Dendritic cell treated with granulocyte-macrophage colony-stimulating factor and Interleukin-4, amounts not matched to agents 40 ng/mL and 50 ng/mL, for 4 days (primary cell): ENCODE results near the gene C12orf60.

Experiments used
- H3K27ac Mint-ChIP-seq: one replicate; pipeline ENCODE4 v1.8.0; 2022; ENCODE audit warnings: mild to moderate bottlenecking, mixed read lengths
- H3K27me3 Mint-ChIP-seq: one replicate; pipeline ENCODE4 v1.8.0; 2022; ENCODE audit warnings: mild to moderate bottlenecking, mixed read lengths
- H3K36me3 Mint-ChIP-seq: one replicate; pipeline ENCODE4 v1.8.0; 2022; ENCODE audit warnings: low read depth, mixed read lengths
- H3K4me1 Mint-ChIP-seq: one replicate; pipeline ENCODE4 v1.8.0; 2022; ENCODE audit warnings: low read depth, mixed read lengths
- H3K4me3 Mint-ChIP-seq: one replicate; pipeline ENCODE4 v1.8.0; 2022; ENCODE audit warnings: mild to moderate bottlenecking, moderate library complexity, mixed read lengths
- H3K9me3 Mint-ChIP-seq: one replicate; pipeline ENCODE4 v1.8.0; 2022; ENCODE audit warnings: mixed read lengths
- intact Hi-C: fragments of 100-400 bp; cut with micrococcal nuclease; formaldehyde crosslinking; loops from one replicate; pipeline ENCODE4 v1.15.0; 2022

Gene C12orf60

GRCh38 chr12:14833952-14834351 is 30.5 kb downstream of the C12orf60 start:
- H3K27ac Mint-ChIP-seq: no peak overlapping the region
- H3K4me3 Mint-ChIP-seq: no peak overlapping the region
- intact Hi-C loops: no loop called here
- no peaks in the 10 kb centered on the region for H3K9me3 Mint-ChIP-seq
- peaks cover 7% of the 10 kb centered on the region for H3K4me1 Mint-ChIP-seq
- H3K27me3 Mint-ChIP-seq: peaks cover 2% of the 10 kb centered on the region
- no peaks in the 10 kb centered on the region for H3K36me3 Mint-ChIP-seq

DNA sequence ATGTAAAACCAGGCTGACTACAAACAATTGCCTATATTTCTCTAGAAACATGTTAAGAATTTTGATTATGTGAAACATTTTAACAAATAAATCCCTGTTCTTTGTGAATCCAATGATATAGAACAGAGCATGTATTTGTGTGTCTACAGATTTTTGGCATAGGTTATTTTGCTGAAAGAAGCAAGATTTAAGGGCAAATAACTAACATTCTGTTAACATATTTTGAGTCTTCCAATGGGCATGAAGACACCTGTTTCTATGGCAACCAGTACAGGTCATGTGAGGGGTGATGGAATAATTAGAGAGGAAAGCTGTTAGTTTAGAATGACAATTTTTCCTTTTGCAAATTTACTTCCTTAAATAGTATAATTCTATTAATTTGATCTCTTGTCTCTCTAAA is 31.0 kb downstream of the C12orf60 start:
- no peaks in the 10 kb centered on the region for H3K9me3 Mint-ChIP-seq
- H3K36me3 Mint-ChIP-seq: no peaks in the 10 kb centered on the region
- intact Hi-C loops: no loop called here
- peaks cover 7% of the 10 kb centered on the region for H3K4me1 Mint-ChIP-seq
- H3K27me3 Mint-ChIP-seq: peaks cover 2% of the 10 kb centered on the region
- H3K27ac Mint-ChIP-seq: no peak overlapping the region
- no peak overlapping the region for H3K4me3 Mint-ChIP-seq

DNA sequence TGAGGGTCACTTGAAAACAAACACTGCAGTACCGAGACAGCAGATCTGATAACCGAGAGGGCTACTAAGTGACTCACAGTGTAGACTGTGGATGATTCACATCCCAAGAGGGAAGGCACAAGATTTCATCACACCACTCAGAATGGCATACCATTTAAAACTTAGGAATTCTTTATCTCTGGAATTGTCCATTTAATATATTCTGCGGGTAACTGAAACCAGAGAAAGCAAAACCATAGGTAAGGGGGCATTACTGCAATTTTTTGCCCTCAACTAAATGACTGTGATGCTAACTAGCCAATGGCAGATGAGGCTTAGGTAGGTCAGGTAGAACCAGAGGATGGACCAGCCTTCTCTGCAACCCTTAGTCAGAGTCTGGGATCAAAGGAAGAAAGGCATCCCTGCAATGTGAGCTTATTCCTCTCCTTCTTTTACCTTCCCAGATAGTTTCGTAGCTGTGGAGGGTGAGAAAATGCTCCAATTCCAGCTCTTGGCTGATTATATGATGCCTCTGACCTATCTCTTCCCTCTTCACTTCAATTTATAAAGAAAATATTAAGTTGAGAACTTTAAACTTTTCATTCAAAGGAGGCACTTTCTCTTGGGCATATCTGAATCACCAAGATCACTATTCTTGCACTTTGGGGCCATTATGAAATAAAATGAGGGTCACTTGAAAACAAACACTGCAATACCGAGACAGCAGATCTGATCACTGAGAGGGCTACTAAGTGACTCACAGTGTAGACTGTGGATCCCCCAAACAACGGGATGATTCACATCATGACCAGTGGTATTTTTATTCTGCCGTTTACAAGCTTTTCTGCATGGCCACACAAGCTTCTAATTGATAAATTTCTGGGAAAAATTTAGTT is 33.1 kb downstream of the C12orf60 start:
- no peak overlapping the region for H3K4me3 Mint-ChIP-seq
- intact Hi-C loops: no loop called here
- H3K27me3 Mint-ChIP-seq: peaks cover 2% of the 10 kb centered on the region
- H3K9me3 Mint-ChIP-seq: no peaks in the 10 kb centered on the region
- H3K27ac Mint-ChIP-seq: no peak overlapping the region
- H3K36me3 Mint-ChIP-seq: no peaks in the 10 kb centered on the region
- H3K4me1 Mint-ChIP-seq: peaks cover 7% of the 10 kb centered on the region

- intact Hi-C loops: no loop called here
- H3K36me3 Mint-ChIP-seq: no peaks in the 10 kb centered on the region
- H3K4me1 Mint-ChIP-seq: peaks cover 7% of the 10 kb centered on the region
- H3K4me3 Mint-ChIP-seq: no peak overlapping the region
- no peaks in the 10 kb centered on the region for H3K27me3 Mint-ChIP-seq
- H3K27ac Mint-ChIP-seq: no peak overlapping the region
- H3K9me3 Mint-ChIP-seq: no peaks in the 10 kb centered on the region
Observed at GRCh38 chr12:14839262-14839661, 35.8 kb downstream of the C12orf60 start.

- Mint-ChIP-seq H3K4me3 (no peak overlapping the region), H3K27ac (no peak overlapping the region), H3K36me3 (no peaks in the 10 kb centered on the region), H3K9me3 (no peaks in the 10 kb centered on the region), H3K27me3 (no peaks in the 10 kb centered on the region), H3K4me1 (peaks cover 6% of the 10 kb centered on the region)
- intact Hi-C loops: loop anchor here (10.0 kb wide), 1 partner anchor 384 kb away; the partner anchor contains the start of gene RERG
Observed at GRCh38 chr12:14840616-14841015, 37.1 kb downstream of the C12orf60 start.

GRCh38 chr12:14841761-14842160 is 38.3 kb downstream of the C12orf60 start:
- H3K4me3 Mint-ChIP-seq: no peak overlapping the region
- no peaks in the 10 kb centered on the region for H3K27me3 Mint-ChIP-seq
- H3K27ac Mint-ChIP-seq: no peak overlapping the region
- no peaks in the 10 kb centered on the region for H3K36me3 Mint-ChIP-seq
- H3K4me1 Mint-ChIP-seq: peaks cover 6% of the 10 kb centered on the region
- intact Hi-C loops: loop anchor here (10.0 kb wide), 1 partner anchor 383 kb away; the partner anchor contains the start of gene RERG
- no peaks in the 10 kb centered on the region for H3K9me3 Mint-ChIP-seq

DNA sequence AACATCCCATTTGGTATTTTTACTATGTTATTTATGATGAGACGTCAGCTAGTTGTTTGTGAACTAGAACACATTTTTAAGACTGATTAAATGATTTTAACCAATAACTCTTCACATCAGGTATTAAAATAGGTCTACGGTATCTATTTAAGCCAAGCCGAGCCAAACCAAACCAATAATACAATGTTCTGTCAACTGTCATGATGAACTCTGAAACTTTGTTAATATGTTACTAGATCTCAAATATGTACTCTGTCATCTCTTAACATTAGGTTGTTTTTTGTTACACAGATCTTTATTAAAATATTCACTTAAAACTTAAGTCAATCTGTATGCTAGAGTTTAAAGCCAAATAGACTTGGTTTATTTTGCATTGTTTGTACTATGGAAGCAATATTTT is 38.8 kb downstream of the C12orf60 start:
- Mint-ChIP-seq H3K27me3 (no peaks in the 10 kb centered on the region), H3K27ac (no peak overlapping the region), H3K9me3 (no peaks in the 10 kb centered on the region), H3K4me3 (no peak overlapping the region), H3K36me3 (no peaks in the 10 kb centered on the region), H3K4me1 (peaks cover 6% of the 10 kb centered on the region)
- intact Hi-C loops: loop anchor here (10.0 kb wide), 1 partner anchor 382 kb away; the partner anchor contains the start of gene RERG

DNA sequence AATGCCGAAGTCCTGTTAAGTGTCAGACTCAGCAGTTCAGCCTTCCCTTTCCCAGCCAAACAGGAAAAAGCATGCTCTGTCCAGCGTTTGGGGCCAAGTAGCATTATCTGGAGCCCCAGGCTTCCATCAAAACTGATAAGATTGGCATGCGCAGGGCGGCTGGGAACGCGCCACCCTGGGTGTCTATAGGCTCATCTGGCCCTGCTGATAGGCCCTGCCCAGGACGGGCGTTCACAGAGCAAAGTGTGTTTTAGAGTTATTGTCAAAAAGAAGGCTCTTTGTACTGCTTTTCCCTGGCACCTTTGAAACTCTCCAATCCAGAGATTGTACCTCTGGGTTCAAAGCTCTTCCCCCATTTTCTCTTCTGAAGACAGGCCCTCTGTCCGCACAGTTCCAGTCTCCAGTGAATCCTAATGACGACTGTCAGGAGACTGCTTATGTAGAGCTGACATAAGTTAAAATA is 40.0 kb downstream of the C12orf60 start, which contains the start of gene ART4:
Gene ART4, minus strand, starts transcription at position 102 of the 463 bp plus-strand sequence. CDS start 413 bp downstream, outside the sequence.
- Mint-ChIP-seq H3K27ac (no peak within 1 kb of the TSS), H3K4me1 (peaks cover 6% of the 10 kb centered on the region), H3K4me3 (no peak within 1 kb of the TSS), H3K9me3 (no peaks in the 10 kb centered on the region), H3K27me3 (no peaks in the 10 kb centered on the region), H3K36me3 (no peaks in the 10 kb centered on the region)
- intact Hi-C loops: loop anchor here (10.0 kb wide), 1 partner anchor 381 kb away; the partner anchor contains the start of gene RERG

DNA sequence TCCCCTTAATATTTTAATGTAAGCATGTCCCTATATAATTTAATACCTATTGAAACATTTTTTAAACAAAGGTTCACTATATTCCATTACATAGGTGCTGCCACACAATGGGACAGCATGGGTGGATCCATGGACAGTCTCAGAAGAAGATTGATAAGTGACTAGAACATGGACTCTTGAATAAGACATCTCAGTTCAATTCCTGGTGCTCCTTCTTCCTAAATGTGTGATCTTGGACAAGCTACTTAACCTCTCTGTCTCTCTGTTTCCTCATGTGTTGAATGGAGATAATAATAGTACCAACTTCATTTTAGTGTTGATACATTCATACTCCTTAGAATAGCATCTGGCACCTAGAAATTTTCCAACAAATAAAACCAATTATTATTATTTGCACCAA is 40.9 kb downstream of the C12orf60 start:
- H3K4me1 Mint-ChIP-seq: peaks cover 6% of the 10 kb centered on the region
- H3K36me3 Mint-ChIP-seq: no peaks in the 10 kb centered on the region
- no peak overlapping the region for H3K4me3 Mint-ChIP-seq
- intact Hi-C loops: loop anchor here (10.0 kb wide), 1 partner anchor 380 kb away; the partner anchor contains the start of gene RERG
- no peaks in the 10 kb centered on the region for H3K9me3 Mint-ChIP-seq
- no peak overlapping the region for H3K27ac Mint-ChIP-seq
- H3K27me3 Mint-ChIP-seq: no peaks in the 10 kb centered on the region

- Mint-ChIP-seq H3K4me3 (no peak overlapping the region), H3K36me3 (no peaks in the 10 kb centered on the region), H3K27ac (peak overlapping the region; percentile 57), H3K4me1 (peaks cover 6% of the 10 kb centered on the region), H3K27me3 (no peaks in the 10 kb centered on the region), H3K9me3 (no peaks in the 10 kb centered on the region)
- intact Hi-C loops: loop anchor here (1.0 to 10.0 kb wide), 5 partner anchors 97 to 422 kb away; partner anchors contain the start of gene RERG
Observed at GRCh38 chr12:14845350-14845750, 41.9 kb downstream of the C12orf60 start.

GRCh38 chr12:14846042-14846587 is 42.6 kb downstream of the C12orf60 start:
- H3K27me3 Mint-ChIP-seq: no peaks in the 10 kb centered on the region
- no peak overlapping the region for H3K27ac Mint-ChIP-seq
- H3K4me1 Mint-ChIP-seq: peaks cover 6% of the 10 kb centered on the region
- no peak overlapping the region for H3K4me3 Mint-ChIP-seq
- intact Hi-C loops: loop anchor here (5.0 to 10.0 kb wide), 4 partner anchors 96 to 421 kb away; partner anchors contain the start of gene RERG
- H3K9me3 Mint-ChIP-seq: no peaks in the 10 kb centered on the region
- no peaks in the 10 kb centered on the region for H3K36me3 Mint-ChIP-seq

- Mint-ChIP-seq H3K9me3 (no peaks in the 10 kb centered on the region), H3K4me1 (peaks cover 6% of the 10 kb centered on the region), H3K27me3 (no peaks in the 10 kb centered on the region), H3K27ac (no peak overlapping the region), H3K4me3 (no peak overlapping the region), H3K36me3 (no peaks in the 10 kb centered on the region)
- intact Hi-C loops: loop anchor here (5.0 to 10.0 kb wide), 4 partner anchors 95 to 420 kb away; partner anchors contain the start of gene RERG
Observed at GRCh38 chr12:14846876-14847580, 43.6 kb downstream of the C12orf60 start.

DNA sequence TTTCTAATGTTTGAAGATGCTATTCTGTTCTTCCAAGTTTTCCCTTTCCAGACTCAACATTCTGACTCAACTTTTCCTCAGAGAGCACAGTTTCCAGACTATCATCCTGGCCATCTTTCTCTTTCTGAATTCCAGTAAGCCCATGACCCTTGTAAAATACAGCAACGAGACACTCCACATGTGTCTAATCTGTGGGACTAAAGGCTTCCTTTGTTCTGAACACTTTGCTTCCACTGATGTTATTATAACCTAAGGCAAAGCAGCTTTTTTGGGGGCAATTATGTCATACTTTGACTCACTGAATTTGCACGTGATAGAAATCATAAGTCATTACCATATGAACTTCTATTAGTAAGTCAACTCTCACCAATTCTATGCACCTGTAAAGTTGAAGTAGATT is 46.2 kb downstream of the C12orf60 start:
- intact Hi-C loops: loop anchor here (5.0 to 10.0 kb wide), 4 partner anchors 93 to 418 kb away; partner anchors contain the start of gene RERG
- no peak overlapping the region for H3K4me3 Mint-ChIP-seq
- H3K4me1 Mint-ChIP-seq: peaks cover 6% of the 10 kb centered on the region
- no peaks in the 10 kb centered on the region for H3K27me3 Mint-ChIP-seq
- no peaks in the 10 kb centered on the region for H3K9me3 Mint-ChIP-seq
- H3K27ac Mint-ChIP-seq: no peak overlapping the region
- H3K36me3 Mint-ChIP-seq: no peaks in the 10 kb centered on the region
